K562 (cell line): ENCODE measurements around the gene CLSTN1. TPM values are rescaled to one million over a fixed set of nuclear protein-coding genes. Genes with fewer than 3 reads are reported as not detected.

ENCODE experiments used
- ATAC-seq: fragments of 200-7000 bp; cut with Tn5 transposase; 3 replicates; pipeline ENCODE4 v1.9.1; 2020; ENCODE audit warnings: moderate library complexity
- BruUV-seq: library from RNA; stranded (reverse); fragments of 400-500 nt; replicated peaks from 2 replicates; lab custom pipeline; 2021; lab: Mats Ljungman, UMichigan
- CTCF ChIA-PET: fragments of 300-600 bp; formaldehyde crosslinking; extraction: SDS; loops from one replicate; lab custom pipeline; 2021; ENCODE audit warnings: low intra/inter-chr PET ratio; lab: Yijun Ruan, JAX
- POLR2A ChIA-PET: fragments of 300-600, 350-650 bp; sonication (Branson Sonifier 250); formaldehyde crosslinking; extraction: SDS; loops from one replicate; lab custom pipeline; 2021; ENCODE audit warnings: antibody characterized with exemption, inconsistent platforms; lab: Yijun Ruan, JAX
- DNase-seq, 4 experiments: peaks; one replicate each; pipeline versions ENCODE4 v3.0.0 to v3.0.0-alpha.2; 2011 to 2018; ENCODE audit warnings: low spot score in 3 of 4, mixed read lengths in 3 of 4; ENCODE audit errors: extremely low read depth in 1 of 4
- FAIRE-seq: peaks from 2 replicates; lab custom pipeline; 2011; peaks lifted over from hg19 to GRCh38; lab: Jason Lieb, UNC
- H2AFZ ChIP-seq: 2 replicates; pipeline ENCODE4 v1.6.0; 2011; ENCODE audit warnings: low read depth, low read length, control low read depth, inconsistent platforms
- H3K27ac ChIP-seq: fragments of 200-600 bp; 3 replicates; pipeline ENCODE4 v1.8.0; 2011; ENCODE audit warnings: low read depth, mild to moderate bottlenecking, control low read depth, inconsistent platforms, low read length, moderate library complexity, mixed read lengths; ENCODE audit errors: extremely low read depth
- H3K27me3 ChIP-seq, 2 experiments: fragments of 300-600 bp in 1 of 2; 2 replicates in 1 of 2; 3 replicates in 1 of 2; pipeline versions ENCODE4 v1.6.0 to v1.8.0; 2011; ENCODE audit warnings: inconsistent platforms in 2 of 2, low read length in 2 of 2, mild to moderate bottlenecking in 1 of 2, mixed read lengths in 1 of 2, moderate library complexity in 1 of 2; ENCODE audit not compliant: control insufficient read depth in 2 of 2, insufficient read depth in 2 of 2
- H3K36me3 ChIP-seq: fragments of 300-600 bp; 3 replicates; pipeline ENCODE4 v1.8.0; 2011; ENCODE audit warnings: mild to moderate bottlenecking, low read length, inconsistent platforms; ENCODE audit not compliant: control insufficient read depth, insufficient read depth
- H3K4me1 ChIP-seq, 2 experiments: fragments of 200-600 bp in 1 of 2; replicated peaks in 1 of 2; 2 replicates in 1 of 2; 3 replicates in 1 of 2; pipeline versions ENCODE4 v1.5.1 to v1.8.0; 2011; ENCODE audit warnings: inconsistent platforms in 2 of 2, low read length in 2 of 2, mild to moderate bottlenecking in 1 of 2, mixed read lengths in 1 of 2, moderate library complexity in 1 of 2; ENCODE audit not compliant: control insufficient read depth in 2 of 2, insufficient read depth in 2 of 2
- H3K4me2 ChIP-seq: 2 replicates; pipeline ENCODE4 v1.6.1; 2011; ENCODE audit warnings: low read length, control low read depth, inconsistent platforms, mixed read lengths; ENCODE audit not compliant: insufficient read depth
- H3K4me3 ChIP-seq: fragments of 200-600 bp; sonication (generic), shearing (Covaris generic); 2 replicates; pipeline ENCODE4 v1.5.1; 2016; ENCODE audit warnings: control low read depth, inconsistent platforms
- H3K79me2 ChIP-seq: fragments of 200-600 bp; 3 replicates; pipeline ENCODE4 v1.8.0; 2011; ENCODE audit warnings: low read length, inconsistent platforms; ENCODE audit not compliant: control insufficient read depth, insufficient read depth
- H3K9ac ChIP-seq, 2 experiments: 2 replicates each; pipeline versions ENCODE4 v1.6.0 to v1.6.1; 2011; ENCODE audit warnings: low read depth in 2 of 2, low read length in 2 of 2, control low read depth in 1 of 2, inconsistent platforms in 1 of 2, mild to moderate bottlenecking in 1 of 2, mixed read lengths in 1 of 2; ENCODE audit not compliant: insufficient read depth in 1 of 2
- H3K9me1 ChIP-seq: one replicate; pipeline ENCODE4 v1.6.0; 2011; ENCODE audit warnings: inconsistent platforms, mild to moderate bottlenecking, low read length, moderate library complexity; ENCODE audit not compliant: control insufficient read depth, insufficient read depth
- H3K9me3 ChIP-seq: replicated peaks from 2 replicates; pipeline ENCODE4 v1.5.1; 2011; ENCODE audit warnings: low read depth, low read length, inconsistent platforms; ENCODE audit not compliant: control insufficient read depth, insufficient read depth
- H4K20me1 ChIP-seq: replicated peaks from 2 replicates; pipeline ENCODE4 v1.6.1; 2011; ENCODE audit warnings: low read length, inconsistent platforms, mixed read lengths; ENCODE audit not compliant: control insufficient read depth, insufficient read depth
- C11orf30 ChIP-seq: fragments of 450-650 bp; IDR thresholded peaks from 2 replicates; pipeline ENCODE4 v1.6.1; 2016; ENCODE audit warnings: low read depth, mild to moderate bottlenecking
- ETV5 ChIP-seq: sonication (generic); formaldehyde crosslinking; IDR thresholded peaks from 2 replicates; pipeline ENCODE4 v1.4.0; 2020; ENCODE audit warnings: low read depth, mild to moderate bottlenecking, missing genetic modification reagents
- RFX5 ChIP-seq: IDR thresholded peaks from 2 replicates; pipeline ENCODE4 v1.6.1; 2011; ENCODE audit warnings: low read depth, mild to moderate bottlenecking, improper control_type of control experiment, low read length
- SLC30A9 ChIP-seq: fragments of 250-450 bp; sonication (Bioruptor Pico); IDR thresholded peaks from 2 replicates; pipeline ENCODE4 v1.8.0; 2022; ENCODE audit warnings: mild to moderate bottlenecking, moderate library complexity
- SRSF7 ChIP-seq: fragments of 200-400 bp; formaldehyde crosslinking; optimal IDR thresholded peaks from 2 replicates; pipeline ENCODE3; 2017; ENCODE audit warnings: mild to moderate bottlenecking, low read depth, low read length
- ZNF316 ChIP-seq: fragments of 450-650 bp; IDR thresholded peaks from 2 replicates; pipeline ENCODE4 v1.6.1; 2016
- WGBS: fragments of 100-300 bp; shearing (Covaris generic); methylation state at CpG from one replicate; pipeline ENCODE4 v1.1.6; 2016; ENCODE audit warnings: low coverage, mixed read lengths; ENCODE audit not compliant: insufficient coverage; ENCODE audit errors: missing lambda C conversion rate; 5-methylcytosine and 5-hydroxymethylcytosine counted together
- in situ Hi-C: fragments of 300-500 bp; cut with MboI; formaldehyde crosslinking; loops from 4 replicates; pipeline ENCODE4 v1.15.0; 2018; ENCODE audit warnings: inconsistent platforms, mixed read lengths
- intact Hi-C: fragments of 100-400 bp; cut with micrococcal nuclease; formaldehyde crosslinking; loops from 2 replicates; pipeline ENCODE4 v1.14.2; 2022
- polyA plus RNA-seq, 8 experiments: library from polyadenylated mRNA; depleted of rRNA in 4 of 8; stranded (reverse) in 5 of 8; unstranded in 3 of 8; fragments of >200 nt; fragmentation: Nextera tagmentation in 2 of 8; fragmentation: Illumina TruSeq in 1 of 8; extraction: Ambion mirVana in 2 of 8; extraction: Trizol in 1 of 8; gene quantifications; 2 replicates each; pipeline versions ENCODE4 v1.2.1 to v1.2.3, GENCODE V29; 2011 to 2014; ENCODE audit warnings: inconsistent platforms in 1 of 8, missing spikeins in 1 of 8
- total RNA-seq, 7 experiments: library from RNA; depleted of rRNA in 6 of 7; stranded (reverse); fragments of >200 nt in 6 of 7; fragmentation: Illumina TruSeq in 2 of 7; extraction: Trizol in 2 of 7; gene quantifications; 2 replicates each; pipeline versions ENCODE4 v1.2.1 to v1.2.3, GENCODE V29; 2011 to 2021; ENCODE audit warnings: low replicate concordance in 1 of 7

The CLSTN1 gene
- total and polyA plus RNA-seq, 9 of the 15 experiments (the other 6 are each of a cell fraction or from before 2014, with no cell fraction given): 1.1 to 32.5 (median 13.3) TPM

- ATAC-seq (no peak), DNase-seq (no peak), FAIRE-seq (no peak)
- no peak overlapping the region for H2AFZ ChIP-seq
- no peaks in the 10 kb centered on the region for H3K36me3 ChIP-seq
- TF ChIP-seq ETV5 (CRISPR knock-in tag) (no peak), ZNF316 (peak; percentile 70), RFX5 (no peak), SLC30A9 (CRISPR knock-in tag) (no peak), SRSF7 (no peak), C11orf30 (peak; percentile 60)
- intact Hi-C loops: no loop called here
- peaks cover 4% of the 10 kb centered on the region; the same call in 1 of the 2 replicates for H4K20me1 ChIP-seq
- H3K9me3 ChIP-seq: no peaks in the 10 kb centered on the region
- H3K79me2 ChIP-seq: peaks cover 16% of the 10 kb centered on the region
- ChIA-PET CTCF (no interaction called here), POLR2A (interaction anchor here (1.1 to 1.2 kb wide), 2 partner anchors 10 to 12 kb away, joined by 3 read pairs; no protein-coding TSS in a partner anchor)
- H3K27ac ChIP-seq: no peak overlapping the region
- H3K9ac ChIP-seq: no peak overlapping the region
- H3K4me2 ChIP-seq: no peak overlapping the region
- H3K4me3 ChIP-seq: no peak overlapping the region
- in situ Hi-C loops: no loop called here
- peaks cover 11 to 43% of the 10 kb centered on the region in 2 experiments; a peak in 4 of 5 replicates for H3K27me3 ChIP-seq
- WGBS: 10% methylated on average over 3 of the region's 3 CpGs
- BruUV-seq: no TSS peak
- no peaks in the 10 kb centered on the region for H3K9me1 ChIP-seq
- peaks cover 16 to 28% of the 10 kb centered on the region in 2 experiments for H3K4me1 ChIP-seq
These were observed 2.3 kb upstream of the CLSTN1 start for GRCh38 chr1:9826087-9826486.
